Ovary (tissue), 3 donors: ENCODE results near the gene LRRC10B.

Source experiments
- POLR2A ChIP-seq: fragments of 450-650 bp; IDR thresholded peaks from one replicate; pipeline ENCODE4 v1.6.1; 2017; ENCODE audit warnings: antibody characterized with exemption, mild to moderate bottlenecking, moderate library complexity
- TF ChIP-seq, protein P1 (sequence below), 3 donors: fragments of 450-650 bp in 2 of 3; fragments of 200-600 bp in 1 of 3; IDR thresholded peaks; one replicate each; pipeline versions ENCODE4 v1.5.1 to v1.8.0; 2016 to 2022; ENCODE audit warnings: antibody characterized with exemption in 3 of 3, mild to moderate bottlenecking in 1 of 3
- donor health status: DM: no; HTN: no; CAD: no.

- TF ChIP-seq, protein P1, sequence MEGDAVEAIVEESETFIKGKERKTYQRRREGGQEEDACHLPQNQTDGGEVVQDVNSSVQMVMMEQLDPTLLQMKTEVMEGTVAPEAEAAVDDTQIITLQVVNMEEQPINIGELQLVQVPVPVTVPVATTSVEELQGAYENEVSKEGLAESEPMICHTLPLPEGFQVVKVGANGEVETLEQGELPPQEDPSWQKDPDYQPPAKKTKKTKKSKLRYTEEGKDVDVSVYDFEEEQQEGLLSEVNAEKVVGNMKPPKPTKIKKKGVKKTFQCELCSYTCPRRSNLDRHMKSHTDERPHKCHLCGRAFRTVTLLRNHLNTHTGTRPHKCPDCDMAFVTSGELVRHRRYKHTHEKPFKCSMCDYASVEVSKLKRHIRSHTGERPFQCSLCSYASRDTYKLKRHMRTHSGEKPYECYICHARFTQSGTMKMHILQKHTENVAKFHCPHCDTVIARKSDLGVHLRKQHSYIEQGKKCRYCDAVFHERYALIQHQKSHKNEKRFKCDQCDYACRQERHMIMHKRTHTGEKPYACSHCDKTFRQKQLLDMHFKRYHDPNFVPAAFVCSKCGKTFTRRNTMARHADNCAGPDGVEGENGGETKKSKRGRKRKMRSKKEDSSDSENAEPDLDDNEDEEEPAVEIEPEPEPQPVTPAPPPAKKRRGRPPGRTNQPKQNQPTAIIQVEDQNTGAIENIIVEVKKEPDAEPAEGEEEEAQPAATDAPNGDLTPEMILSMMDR (IDR thresholded peaks at IDR 0.05), result no peak
- TF ChIP-seq POLR2A, result no peak
Measured at GRCh38 chr11:61516191-61516590, 7.6 kb downstream of the LRRC10B start.
